Measurements from ENCODE around the gene DSG3. TPM values are rescaled to one million over a fixed set of nuclear protein-coding genes. Genes with fewer than 3 reads are reported as not detected.

The DSG3 gene
- total and polyA plus RNA-seq, 2 of the 8 experiments (the other 6 are each of a cell fraction or from before 2014, with no cell fraction given), result 0.03 to 0.07 TPM

- TF ChIP-seq, protein P1, sequence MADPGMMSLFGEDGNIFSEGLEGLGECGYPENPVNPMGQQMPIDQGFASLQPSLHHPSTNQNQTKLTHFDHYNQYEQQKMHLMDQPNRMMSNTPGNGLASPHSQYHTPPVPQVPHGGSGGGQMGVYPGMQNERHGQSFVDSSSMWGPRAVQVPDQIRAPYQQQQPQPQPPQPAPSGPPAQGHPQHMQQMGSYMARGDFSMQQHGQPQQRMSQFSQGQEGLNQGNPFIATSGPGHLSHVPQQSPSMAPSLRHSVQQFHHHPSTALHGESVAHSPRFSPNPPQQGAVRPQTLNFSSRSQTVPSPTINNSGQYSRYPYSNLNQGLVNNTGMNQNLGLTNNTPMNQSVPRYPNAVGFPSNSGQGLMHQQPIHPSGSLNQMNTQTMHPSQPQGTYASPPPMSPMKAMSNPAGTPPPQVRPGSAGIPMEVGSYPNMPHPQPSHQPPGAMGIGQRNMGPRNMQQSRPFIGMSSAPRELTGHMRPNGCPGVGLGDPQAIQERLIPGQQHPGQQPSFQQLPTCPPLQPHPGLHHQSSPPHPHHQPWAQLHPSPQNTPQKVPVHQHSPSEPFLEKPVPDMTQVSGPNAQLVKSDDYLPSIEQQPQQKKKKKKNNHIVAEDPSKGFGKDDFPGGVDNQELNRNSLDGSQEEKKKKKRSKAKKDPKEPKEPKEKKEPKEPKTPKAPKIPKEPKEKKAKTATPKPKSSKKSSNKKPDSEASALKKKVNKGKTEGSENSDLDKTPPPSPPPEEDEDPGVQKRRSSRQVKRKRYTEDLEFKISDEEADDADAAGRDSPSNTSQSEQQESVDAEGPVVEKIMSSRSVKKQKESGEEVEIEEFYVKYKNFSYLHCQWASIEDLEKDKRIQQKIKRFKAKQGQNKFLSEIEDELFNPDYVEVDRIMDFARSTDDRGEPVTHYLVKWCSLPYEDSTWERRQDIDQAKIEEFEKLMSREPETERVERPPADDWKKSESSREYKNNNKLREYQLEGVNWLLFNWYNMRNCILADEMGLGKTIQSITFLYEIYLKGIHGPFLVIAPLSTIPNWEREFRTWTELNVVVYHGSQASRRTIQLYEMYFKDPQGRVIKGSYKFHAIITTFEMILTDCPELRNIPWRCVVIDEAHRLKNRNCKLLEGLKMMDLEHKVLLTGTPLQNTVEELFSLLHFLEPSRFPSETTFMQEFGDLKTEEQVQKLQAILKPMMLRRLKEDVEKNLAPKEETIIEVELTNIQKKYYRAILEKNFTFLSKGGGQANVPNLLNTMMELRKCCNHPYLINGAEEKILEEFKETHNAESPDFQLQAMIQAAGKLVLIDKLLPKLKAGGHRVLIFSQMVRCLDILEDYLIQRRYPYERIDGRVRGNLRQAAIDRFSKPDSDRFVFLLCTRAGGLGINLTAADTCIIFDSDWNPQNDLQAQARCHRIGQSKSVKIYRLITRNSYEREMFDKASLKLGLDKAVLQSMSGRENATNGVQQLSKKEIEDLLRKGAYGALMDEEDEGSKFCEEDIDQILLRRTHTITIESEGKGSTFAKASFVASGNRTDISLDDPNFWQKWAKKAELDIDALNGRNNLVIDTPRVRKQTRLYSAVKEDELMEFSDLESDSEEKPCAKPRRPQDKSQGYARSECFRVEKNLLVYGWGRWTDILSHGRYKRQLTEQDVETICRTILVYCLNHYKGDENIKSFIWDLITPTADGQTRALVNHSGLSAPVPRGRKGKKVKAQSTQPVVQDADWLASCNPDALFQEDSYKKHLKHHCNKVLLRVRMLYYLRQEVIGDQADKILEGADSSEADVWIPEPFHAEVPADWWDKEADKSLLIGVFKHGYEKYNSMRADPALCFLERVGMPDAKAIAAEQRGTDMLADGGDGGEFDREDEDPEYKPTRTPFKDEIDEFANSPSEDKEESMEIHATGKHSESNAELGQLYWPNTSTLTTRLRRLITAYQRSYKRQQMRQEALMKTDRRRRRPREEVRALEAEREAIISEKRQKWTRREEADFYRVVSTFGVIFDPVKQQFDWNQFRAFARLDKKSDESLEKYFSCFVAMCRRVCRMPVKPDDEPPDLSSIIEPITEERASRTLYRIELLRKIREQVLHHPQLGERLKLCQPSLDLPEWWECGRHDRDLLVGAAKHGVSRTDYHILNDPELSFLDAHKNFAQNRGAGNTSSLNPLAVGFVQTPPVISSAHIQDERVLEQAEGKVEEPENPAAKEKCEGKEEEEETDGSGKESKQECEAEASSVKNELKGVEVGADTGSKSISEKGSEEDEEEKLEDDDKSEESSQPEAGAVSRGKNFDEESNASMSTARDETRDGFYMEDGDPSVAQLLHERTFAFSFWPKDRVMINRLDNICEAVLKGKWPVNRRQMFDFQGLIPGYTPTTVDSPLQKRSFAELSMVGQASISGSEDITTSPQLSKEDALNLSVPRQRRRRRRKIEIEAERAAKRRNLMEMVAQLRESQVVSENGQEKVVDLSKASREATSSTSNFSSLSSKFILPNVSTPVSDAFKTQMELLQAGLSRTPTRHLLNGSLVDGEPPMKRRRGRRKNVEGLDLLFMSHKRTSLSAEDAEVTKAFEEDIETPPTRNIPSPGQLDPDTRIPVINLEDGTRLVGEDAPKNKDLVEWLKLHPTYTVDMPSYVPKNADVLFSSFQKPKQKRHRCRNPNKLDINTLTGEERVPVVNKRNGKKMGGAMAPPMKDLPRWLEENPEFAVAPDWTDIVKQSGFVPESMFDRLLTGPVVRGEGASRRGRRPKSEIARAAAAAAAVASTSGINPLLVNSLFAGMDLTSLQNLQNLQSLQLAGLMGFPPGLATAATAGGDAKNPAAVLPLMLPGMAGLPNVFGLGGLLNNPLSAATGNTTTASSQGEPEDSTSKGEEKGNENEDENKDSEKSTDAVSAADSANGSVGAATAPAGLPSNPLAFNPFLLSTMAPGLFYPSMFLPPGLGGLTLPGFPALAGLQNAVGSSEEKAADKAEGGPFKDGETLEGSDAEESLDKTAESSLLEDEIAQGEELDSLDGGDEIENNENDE (IDR thresholded peaks at IDR 0.05; ENCODE audit: insufficient replicate concordance, low read length), result no peak
- TF ChIP-seq BACH1 (IDR thresholded peaks at IDR 0.05; ENCODE audit: low read length) (no peak), SRF (IDR thresholded peaks at IDR 0.05; ENCODE audit: low read depth, low read length) (no peak), SAP30 (IDR thresholded peaks at IDR 0.05; ENCODE audit: insufficient read depth, insufficient replicate concordance, low read length) (no peak), GTF2F1 (IDR thresholded peaks at IDR 0.05; ENCODE audit: borderline replicate concordance, low read depth, low read length) (no peak), SUZ12 (IDR thresholded peaks at IDR 0.05; ENCODE audit: low read length) (no peak), PHF8 (conservative IDR thresholded peaks at IDR 0.05; ENCODE audit: low read depth, low read length) (no peak)
Measured at GRCh38 chr18:31401156-31402025, 46.1 kb upstream of the DSG3 start (continued).

All from H1 (cell line).